Measurements from ENCODE around the gene SPACDR.

- TF ChIP-seq, protein P1, sequence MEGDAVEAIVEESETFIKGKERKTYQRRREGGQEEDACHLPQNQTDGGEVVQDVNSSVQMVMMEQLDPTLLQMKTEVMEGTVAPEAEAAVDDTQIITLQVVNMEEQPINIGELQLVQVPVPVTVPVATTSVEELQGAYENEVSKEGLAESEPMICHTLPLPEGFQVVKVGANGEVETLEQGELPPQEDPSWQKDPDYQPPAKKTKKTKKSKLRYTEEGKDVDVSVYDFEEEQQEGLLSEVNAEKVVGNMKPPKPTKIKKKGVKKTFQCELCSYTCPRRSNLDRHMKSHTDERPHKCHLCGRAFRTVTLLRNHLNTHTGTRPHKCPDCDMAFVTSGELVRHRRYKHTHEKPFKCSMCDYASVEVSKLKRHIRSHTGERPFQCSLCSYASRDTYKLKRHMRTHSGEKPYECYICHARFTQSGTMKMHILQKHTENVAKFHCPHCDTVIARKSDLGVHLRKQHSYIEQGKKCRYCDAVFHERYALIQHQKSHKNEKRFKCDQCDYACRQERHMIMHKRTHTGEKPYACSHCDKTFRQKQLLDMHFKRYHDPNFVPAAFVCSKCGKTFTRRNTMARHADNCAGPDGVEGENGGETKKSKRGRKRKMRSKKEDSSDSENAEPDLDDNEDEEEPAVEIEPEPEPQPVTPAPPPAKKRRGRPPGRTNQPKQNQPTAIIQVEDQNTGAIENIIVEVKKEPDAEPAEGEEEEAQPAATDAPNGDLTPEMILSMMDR (IDR thresholded peaks at IDR 0.05 in 2 of 3, conservative IDR thresholded peaks at IDR 0.05 in 1 of 3; ENCODE audit: insufficient read depth in 2 of 3, low read depth in 1 of 3, low read length in 3 of 3) = peak; percentile 16 to 32 (median 29); a peak in 3 of 6 replicates
- TF ChIP-seq, protein P2, sequence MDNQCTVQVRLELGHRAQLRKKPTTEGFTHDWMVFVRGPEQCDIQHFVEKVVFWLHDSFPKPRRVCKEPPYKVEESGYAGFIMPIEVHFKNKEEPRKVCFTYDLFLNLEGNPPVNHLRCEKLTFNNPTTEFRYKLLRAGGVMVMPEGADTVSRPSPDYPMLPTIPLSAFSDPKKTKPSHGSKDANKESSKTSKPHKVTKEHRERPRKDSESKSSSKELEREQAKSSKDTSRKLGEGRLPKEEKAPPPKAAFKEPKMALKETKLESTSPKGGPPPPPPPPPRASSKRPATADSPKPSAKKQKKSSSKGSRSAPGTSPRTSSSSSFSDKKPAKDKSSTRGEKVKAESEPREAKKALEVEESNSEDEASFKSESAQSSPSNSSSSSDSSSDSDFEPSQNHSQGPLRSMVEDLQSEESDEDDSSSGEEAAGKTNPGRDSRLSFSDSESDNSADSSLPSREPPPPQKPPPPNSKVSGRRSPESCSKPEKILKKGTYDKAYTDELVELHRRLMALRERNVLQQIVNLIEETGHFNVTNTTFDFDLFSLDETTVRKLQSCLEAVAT (IDR thresholded peaks at IDR 0.05) = no peak
- TF ChIP-seq YY1 (IDR thresholded peaks at IDR 0.05; ENCODE audit: borderline replicate concordance in 1 of 3, control insufficient read depth in 1 of 3, extremely low read depth in 1 of 3, insufficient read depth in 3 of 3, insufficient read length in 1 of 3, insufficient replicate concordance in 2 of 3, low read depth in 1 of 3, low read length in 2 of 3) (no peak), EZH2 (IDR thresholded peaks at IDR 0.05; ENCODE audit: borderline replicate concordance, low read depth, low read length) (no peak), ETV6 (IDR thresholded peaks at IDR 0.05; ENCODE audit: borderline replicate concordance in 1 of 2, low read depth in 2 of 2, low read length in 1 of 2) (no peak), ETV6 (CRISPR knock-in tag; IDR thresholded peaks at IDR 0.05; ENCODE audit: borderline replicate concordance) (no peak), ZNF23 (CRISPR knock-in tag; IDR thresholded peaks at IDR 0.05) (no peak), EP300 (IDR thresholded peaks at IDR 0.05; ENCODE audit: low read length) (no peak), POLR2A (conservative IDR thresholded peaks at IDR 0.05) (no peak), RBM34 (IDR thresholded peaks at IDR 0.05; ENCODE audit: borderline replicate concordance, insufficient read depth, low read length) (no peak), ZBTB5 (IDR thresholded peaks at IDR 0.05) (no peak)
- TF ChIP-seq, protein P3, sequence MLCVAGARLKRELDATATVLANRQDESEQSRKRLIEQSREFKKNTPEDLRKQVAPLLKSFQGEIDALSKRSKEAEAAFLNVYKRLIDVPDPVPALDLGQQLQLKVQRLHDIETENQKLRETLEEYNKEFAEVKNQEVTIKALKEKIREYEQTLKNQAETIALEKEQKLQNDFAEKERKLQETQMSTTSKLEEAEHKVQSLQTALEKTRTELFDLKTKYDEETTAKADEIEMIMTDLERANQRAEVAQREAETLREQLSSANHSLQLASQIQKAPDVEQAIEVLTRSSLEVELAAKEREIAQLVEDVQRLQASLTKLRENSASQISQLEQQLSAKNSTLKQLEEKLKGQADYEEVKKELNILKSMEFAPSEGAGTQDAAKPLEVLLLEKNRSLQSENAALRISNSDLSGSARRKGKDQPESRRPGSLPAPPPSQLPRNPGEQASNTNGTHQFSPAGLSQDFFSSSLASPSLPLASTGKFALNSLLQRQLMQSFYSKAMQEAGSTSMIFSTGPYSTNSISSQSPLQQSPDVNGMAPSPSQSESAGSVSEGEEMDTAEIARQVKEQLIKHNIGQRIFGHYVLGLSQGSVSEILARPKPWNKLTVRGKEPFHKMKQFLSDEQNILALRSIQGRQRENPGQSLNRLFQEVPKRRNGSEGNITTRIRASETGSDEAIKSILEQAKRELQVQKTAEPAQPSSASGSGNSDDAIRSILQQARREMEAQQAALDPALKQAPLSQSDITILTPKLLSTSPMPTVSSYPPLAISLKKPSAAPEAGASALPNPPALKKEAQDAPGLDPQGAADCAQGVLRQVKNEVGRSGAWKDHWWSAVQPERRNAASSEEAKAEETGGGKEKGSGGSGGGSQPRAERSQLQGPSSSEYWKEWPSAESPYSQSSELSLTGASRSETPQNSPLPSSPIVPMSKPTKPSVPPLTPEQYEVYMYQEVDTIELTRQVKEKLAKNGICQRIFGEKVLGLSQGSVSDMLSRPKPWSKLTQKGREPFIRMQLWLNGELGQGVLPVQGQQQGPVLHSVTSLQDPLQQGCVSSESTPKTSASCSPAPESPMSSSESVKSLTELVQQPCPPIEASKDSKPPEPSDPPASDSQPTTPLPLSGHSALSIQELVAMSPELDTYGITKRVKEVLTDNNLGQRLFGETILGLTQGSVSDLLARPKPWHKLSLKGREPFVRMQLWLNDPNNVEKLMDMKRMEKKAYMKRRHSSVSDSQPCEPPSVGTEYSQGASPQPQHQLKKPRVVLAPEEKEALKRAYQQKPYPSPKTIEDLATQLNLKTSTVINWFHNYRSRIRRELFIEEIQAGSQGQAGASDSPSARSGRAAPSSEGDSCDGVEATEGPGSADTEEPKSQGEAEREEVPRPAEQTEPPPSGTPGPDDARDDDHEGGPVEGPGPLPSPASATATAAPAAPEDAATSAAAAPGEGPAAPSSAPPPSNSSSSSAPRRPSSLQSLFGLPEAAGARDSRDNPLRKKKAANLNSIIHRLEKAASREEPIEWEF (CRISPR knock-in tag; IDR thresholded peaks at IDR 0.05) = no peak
These were observed 7.5 kb downstream of the SPACDR start for GRCh38 chr7:100456562-100456961.

Measured in K562 (cell line).